ENCODE results near the gene HAUS8. TPM values are rescaled to one million over a fixed set of nuclear protein-coding genes. Genes with fewer than 3 reads are reported as not detected.

HAUS8 gene
- total and polyA plus RNA-seq, 2 of the 13 experiments (the other 11 are each of a cell fraction or from before 2014, with no cell fraction given), result 7.8 to 17.5 TPM

- in situ Hi-C loops (cut with HindIII; ENCODE audit: extremely low pct_ligation_motif_present, low pct_unique_long_range_greater_than_20kb), result no loop called here
- H3K79me2 ChIP-seq (ENCODE audit: insufficient read depth, low read length), result peaks cover 24% of the 10 kb centered on the region
- 97% methylated on average over 12 of the region's 12 CpGs for WGBS (ENCODE audit: low lambda C conversion rate)
- H3K9me3 ChIP-seq (ENCODE audit: low read length), result no peaks in the 10 kb centered on the region
- FAIRE-seq, result no peak
- H3K36me3 ChIP-seq (replicated peaks in 1 of 2; ENCODE audit: control insufficient read depth in 1 of 2, insufficient read depth in 2 of 2, low read length in 2 of 2), result peaks cover 8 to 42% of the 10 kb centered on the region in 2 experiments
- H3K9ac ChIP-seq (ENCODE audit: insufficient read depth, low read depth, low read length), result no peak overlapping the region
- BruUV-seq (replicated peaks), result no TSS peak
- H3K4me2 ChIP-seq (ENCODE audit: low read depth, low read length), result no peak overlapping the region
- no peak overlapping the region for H3K27ac ChIP-seq (ENCODE audit: extremely low read length, insufficient read depth, low read length)
- H3K4me3 ChIP-seq (replicated peaks in 1 of 3; ENCODE audit: insufficient read depth in 1 of 3, low read depth in 2 of 3, low read length in 3 of 3), result no peak overlapping the region
- no peak for DNase-seq (ENCODE audit: low spot score)
- intact Hi-C loops (cut with micrococcal nuclease; ENCODE audit: unreplicated experiment), result no loop called here
- ATAC-seq, result no peak
- no peaks in the 10 kb centered on the region; a peak in 1 of 5 replicates for H3K27me3 ChIP-seq (ENCODE audit: control insufficient read depth in 1 of 2, insufficient read depth in 2 of 2, low read length in 2 of 2)
- no peak overlapping the region for H2AFZ ChIP-seq (ENCODE audit: low read length)
- CTCF ChIA-PET (ENCODE audit: low intra/inter-chr PET ratio, low total read pairs), result no interaction called here
- H3K4me1 ChIP-seq (ENCODE audit: insufficient read depth, low read length), result peaks cover 30% of the 10 kb centered on the region
- H4K20me1 ChIP-seq (ENCODE audit: insufficient read depth, low read length), result no peaks in the 10 kb centered on the region
- TF ChIP-seq HNRNPLL (IDR thresholded peaks at IDR 0.05; ENCODE audit: low read depth, low read length, poor library complexity, severe bottlenecking), result no peak
- TF ChIP-seq ZNF687 (CRISPR knock-in tag; IDR thresholded peaks at IDR 0.05), result no peak
- TF ChIP-seq REL (CRISPR knock-in tag; conservative IDR thresholded peaks at IDR 0.05), result no peak
- no peak for TF ChIP-seq ZNF280B (CRISPR knock-in tag; IDR thresholded peaks at IDR 0.05; ENCODE audit: borderline replicate concordance)
- no peak for TF ChIP-seq PBX2 (CRISPR knock-in tag; IDR thresholded peaks at IDR 0.05)
- no peak for TF ChIP-seq ZNF180 (CRISPR knock-in tag; IDR thresholded peaks at IDR 0.05; ENCODE audit: borderline replicate concordance, low read depth)
- TF ChIP-seq PRDM4 (CRISPR knock-in tag; IDR thresholded peaks at IDR 0.05; ENCODE audit: borderline replicate concordance), result no peak
- TF ChIP-seq ZBTB25 (CRISPR knock-in tag; IDR thresholded peaks at IDR 0.05), result no peak
- no peak for TF ChIP-seq MIER3 (CRISPR knock-in tag; IDR thresholded peaks at IDR 0.05; ENCODE audit: borderline replicate concordance)
- no peak for TF ChIP-seq NKX3-1 (CRISPR knock-in tag; IDR thresholded peaks at IDR 0.05)
- no peak for TF ChIP-seq ZBTB8A (CRISPR knock-in tag; IDR thresholded peaks at IDR 0.05; ENCODE audit: borderline replicate concordance, low read depth)
- TF ChIP-seq ZNF160 (CRISPR knock-in tag; IDR thresholded peaks at IDR 0.05), result no peak
- TF ChIP-seq MAFF (IDR thresholded peaks at IDR 0.05; ENCODE audit: low read depth, low read length), result no peak
- no peak for TF ChIP-seq TBL1XR1 (IDR thresholded peaks at IDR 0.05; ENCODE audit: borderline replicate concordance, low read length, partially characterized antibody)
- no peak for TF ChIP-seq ZNF605 (CRISPR knock-in tag; IDR thresholded peaks at IDR 0.05)
- POLR2A ChIA-PET, result no interaction called here
Measured at GRCh38 chr19:17070421-17070820, 4.8 kb downstream of the HAUS8 start.

Data from HepG2 (cell line).